Measurements from ENCODE around the gene ADAMTS10.
A peak's percentile ranks its signal among the peaks of the same experiment; 100 is the strongest.
"Not testable (repeated sequence)": the region's sequence is repeated elsewhere in the genome, so short reads cannot be mapped to it uniquely, and the experiment has no call there.

The ADAMTS10 gene

GRCh38 chr19:8589177-8589714 is 21.3 kb downstream of the ADAMTS10 start:
- no peak for DNase-seq

- peak; percentile 25 for DNase-seq
These were observed 24.4 kb downstream of the ADAMTS10 start for GRCh38 chr19:8585894-8586750.

- DNase-seq: no peak
These were observed 25.3 kb downstream of the ADAMTS10 start for GRCh38 chr19:8584965-8585893.

- peak; percentile 34 for DNase-seq
These were observed 29.7 kb downstream of the ADAMTS10 start for GRCh38 chr19:8580710-8581281.

GRCh38 chr19:8578642-8579265 is 31.8 kb downstream of the ADAMTS10 start:
- DNase-seq: no peak

- DNase-seq: no peak
These were observed 32.8 kb downstream of the ADAMTS10 start for GRCh38 chr19:8577741-8578140.

GRCh38 chr19:8577247-8577646 is 33.3 kb downstream of the ADAMTS10 start, which contains the start of gene MYO1F:
Gene MYO1F, minus strand, starts transcription at chr19:8577442. Its CDS starts 133 bp downstream, at chr19:8577309.
- no peak for DNase-seq

- no peak for DNase-seq
These were observed 34.1 kb downstream of the ADAMTS10 start for GRCh38 chr19:8576273-8576993.

- DNase-seq: no peak
These were observed 35.0 kb downstream of the ADAMTS10 start for GRCh38 chr19:8575467-8575997.

- not testable (repeated sequence) for DNase-seq
These were observed 35.9 kb downstream of the ADAMTS10 start for GRCh38 chr19:8574619-8574922.

- DNase-seq: no peak
These were observed 37.2 kb downstream of the ADAMTS10 start for GRCh38 chr19:8573316-8573715.

GRCh38 chr19:8571006-8571411 is 39.5 kb downstream of the ADAMTS10 start:
- no peak for DNase-seq

GRCh38 chr19:8569066-8569771 is 41.3 kb downstream of the ADAMTS10 start:
- DNase-seq: no peak

- no peak for DNase-seq
These were observed 42.9 kb downstream of the ADAMTS10 start for GRCh38 chr19:8567522-8568172.

GRCh38 chr19:8566855-8567254 is 43.7 kb downstream of the ADAMTS10 start:
- DNase-seq: no peak

- DNase-seq: not testable (repeated sequence)
These were observed 45.6 kb downstream of the ADAMTS10 start for GRCh38 chr19:8564866-8565265.

- no peak for DNase-seq
These were observed 49.3 kb downstream of the ADAMTS10 start for GRCh38 chr19:8561075-8561764.

- DNase-seq: no peak
These were observed 52.2 kb downstream of the ADAMTS10 start for GRCh38 chr19:8558325-8558724.

GRCh38 chr19:8557642-8558238 is 52.8 kb downstream of the ADAMTS10 start:
- no peak for DNase-seq
